ENCODE data around the gene RBP3.

- TF ChIP-seq CTCF (IDR thresholded peaks at IDR 0.05) (no peak), POLR2A (IDR thresholded peaks at IDR 0.05) (no peak)
Observed at GRCh38 chr10:47366731-47367460, 18.7 kb downstream of the RBP3 start.

All from adrenal gland (tissue), 5 donors.